ENCODE measurements around the gene AFF2.

Gene AFF2

DNA sequence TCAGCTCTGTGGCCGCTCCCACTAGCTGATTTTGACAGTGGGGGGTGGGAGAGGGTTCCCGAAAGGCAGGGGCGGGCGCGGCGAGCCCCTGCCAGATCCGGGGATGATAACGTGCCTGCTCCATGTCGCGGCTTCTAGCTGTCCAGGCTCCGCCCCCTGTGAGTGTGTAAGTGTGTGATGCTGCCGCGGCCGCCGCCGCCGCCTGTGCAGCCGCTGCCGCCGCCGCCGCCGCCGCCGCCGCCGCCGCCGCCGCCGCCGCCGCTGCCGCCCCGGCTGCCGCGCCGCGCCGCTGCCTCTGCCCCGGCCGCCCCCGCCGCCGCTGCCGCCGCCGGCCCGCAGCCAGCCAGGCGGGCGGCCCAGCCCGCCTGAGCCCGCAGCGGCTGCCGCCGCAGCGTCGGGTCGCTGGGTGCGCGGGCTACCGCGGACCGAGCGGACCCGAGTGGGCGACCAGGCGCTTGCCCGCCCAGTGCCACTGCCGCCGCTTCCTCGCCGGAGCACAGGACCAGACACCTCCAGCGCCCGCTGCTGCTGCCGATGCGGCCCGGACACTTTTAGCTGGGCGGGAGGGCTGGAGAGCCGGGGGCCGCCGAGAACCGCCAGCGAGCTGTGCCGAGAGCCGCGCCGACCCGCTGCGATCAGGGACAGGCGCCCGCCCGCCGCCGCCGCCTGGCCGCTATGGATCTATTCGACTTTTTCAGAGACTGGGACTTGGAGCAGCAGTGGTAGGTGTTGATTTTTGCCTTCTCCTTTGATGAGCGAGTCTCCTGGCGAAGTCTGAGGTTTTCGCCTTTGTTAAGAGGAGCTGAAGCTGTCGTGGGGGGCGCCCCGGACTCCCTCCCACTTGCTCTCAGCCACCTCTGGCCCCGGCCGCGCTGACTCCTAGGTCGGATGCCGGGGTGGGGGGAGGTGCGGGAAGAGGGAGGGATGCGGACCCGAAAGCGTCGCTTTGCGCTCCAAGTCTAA, at the start of gene AFF2:
Gene AFF2 (plus strand): TSS at position 195 of the 963 bp plus-strand sequence. CDS start 481 bp downstream, at position 676.
- DNase-seq: peak; percentile 77

DNA sequence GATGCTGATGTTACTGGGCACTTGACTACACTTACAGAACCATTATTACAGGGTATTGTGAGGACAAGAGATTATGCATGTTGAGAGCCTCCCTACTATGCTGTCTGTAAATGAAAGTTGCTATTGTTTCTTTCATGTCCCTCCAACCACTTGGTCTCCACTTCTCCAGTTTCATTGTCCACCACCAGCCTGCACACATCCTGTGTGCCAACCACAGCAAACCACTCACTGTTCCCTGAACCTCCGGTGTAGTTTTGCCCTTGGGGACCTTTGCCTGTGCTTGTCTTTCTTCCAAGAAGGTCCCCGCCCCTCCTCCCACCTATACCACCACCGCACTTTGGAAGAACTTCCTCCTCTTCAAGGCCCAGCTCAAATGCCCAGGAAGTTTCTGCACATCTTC, 43.1 kb upstream of the AFF2 start:
- DNase-seq: no peak

DNA sequence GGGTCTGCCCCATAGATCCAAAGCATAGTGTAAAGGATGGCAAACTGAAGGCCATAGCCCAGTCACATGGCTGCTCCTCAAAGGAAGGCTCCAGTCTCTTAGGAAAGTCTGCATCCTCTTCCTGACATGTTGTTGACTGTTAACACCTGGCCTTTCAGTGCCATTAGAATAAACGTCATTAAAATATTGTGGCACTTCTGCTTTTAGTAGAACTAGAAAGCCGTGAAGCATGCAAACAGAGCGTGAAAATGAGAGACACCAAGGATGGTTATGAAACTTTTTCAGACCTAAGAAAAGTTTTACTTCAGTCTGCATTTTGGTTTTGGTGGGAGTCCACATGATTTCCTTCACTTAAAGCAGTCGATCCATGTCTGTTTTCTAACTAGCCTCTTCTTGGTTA, 41.1 kb upstream of the AFF2 start:
- no peak for DNase-seq

DNA sequence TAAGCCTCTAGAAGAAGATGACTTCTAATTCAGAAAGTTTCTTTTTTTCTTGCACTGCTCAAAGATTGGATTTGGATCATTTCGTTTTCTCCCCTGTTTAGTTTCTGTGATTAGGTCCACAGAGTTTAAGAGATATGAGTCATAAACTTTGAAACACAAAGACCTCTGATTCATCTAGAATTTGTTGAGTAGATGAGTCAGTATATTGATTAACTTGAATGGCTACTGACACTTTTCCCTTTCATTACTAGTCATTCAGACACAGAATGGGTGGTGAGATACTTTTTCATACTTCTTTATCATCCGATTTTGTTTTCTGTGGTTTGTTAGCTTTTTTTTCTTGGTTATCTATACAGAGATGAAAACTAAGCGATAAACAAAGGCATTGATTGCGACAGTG, 34.1 kb upstream of the AFF2 start:
- no peak for DNase-seq

DNA sequence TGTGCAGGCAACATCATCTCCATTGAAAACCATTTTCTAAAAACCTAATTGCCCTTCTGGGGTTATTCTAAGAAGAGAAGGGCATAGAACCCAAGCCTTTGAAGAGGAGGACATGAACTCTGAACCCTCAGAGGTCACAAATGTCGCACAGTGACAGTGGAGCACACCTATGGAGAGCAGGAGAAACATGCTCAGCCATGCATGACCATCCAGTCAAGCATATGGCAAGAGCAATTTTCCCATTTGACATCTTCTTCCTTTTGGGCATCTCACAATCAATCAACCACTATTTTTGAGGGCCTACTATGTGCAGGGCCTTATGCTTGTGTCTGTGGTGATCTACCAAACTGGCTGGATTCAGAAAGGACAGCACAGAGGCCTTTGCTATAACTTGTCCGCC, 30.1 kb upstream of the AFF2 start:
- DNase-seq: no peak

DNA sequence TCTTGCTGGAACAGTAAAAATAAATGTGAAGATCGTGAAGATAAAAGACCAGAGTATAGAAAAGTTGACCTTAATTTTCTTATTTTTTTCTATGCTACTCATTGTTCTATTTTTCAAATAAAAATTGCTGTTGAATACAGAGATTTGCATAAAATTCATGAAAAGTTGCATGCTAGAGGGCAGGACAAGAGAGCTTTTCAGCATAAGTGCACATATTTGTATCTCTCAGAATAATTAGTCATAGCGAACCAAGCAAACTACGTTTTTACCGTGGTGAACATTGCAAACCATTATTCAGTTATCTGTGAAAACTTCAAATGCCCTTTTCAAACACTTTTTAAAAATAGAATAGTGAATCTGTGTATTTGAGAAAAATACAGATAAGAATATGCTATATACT, 26.4 kb upstream of the AFF2 start:
- DNase-seq: no peak

DNA sequence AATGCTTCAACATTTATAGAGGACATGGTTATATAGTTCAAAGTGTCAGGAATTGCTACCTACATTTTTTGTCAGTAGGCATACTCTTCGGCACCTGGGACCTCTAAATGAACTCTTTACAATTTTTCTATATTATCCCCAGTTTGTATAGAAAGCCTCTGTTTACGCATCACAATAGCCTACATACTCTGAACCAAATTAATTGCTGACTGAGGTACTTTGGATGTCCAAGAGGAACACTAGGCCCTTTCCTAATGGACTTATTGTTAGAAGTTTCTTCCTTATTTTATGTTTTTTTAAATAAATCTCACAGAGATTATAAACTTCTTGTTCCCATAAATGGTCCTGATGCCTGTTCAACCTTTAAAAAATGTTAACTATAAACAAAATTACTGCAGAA, 8.4 kb upstream of the AFF2 start:
- DNase-seq: no peak

DNA sequence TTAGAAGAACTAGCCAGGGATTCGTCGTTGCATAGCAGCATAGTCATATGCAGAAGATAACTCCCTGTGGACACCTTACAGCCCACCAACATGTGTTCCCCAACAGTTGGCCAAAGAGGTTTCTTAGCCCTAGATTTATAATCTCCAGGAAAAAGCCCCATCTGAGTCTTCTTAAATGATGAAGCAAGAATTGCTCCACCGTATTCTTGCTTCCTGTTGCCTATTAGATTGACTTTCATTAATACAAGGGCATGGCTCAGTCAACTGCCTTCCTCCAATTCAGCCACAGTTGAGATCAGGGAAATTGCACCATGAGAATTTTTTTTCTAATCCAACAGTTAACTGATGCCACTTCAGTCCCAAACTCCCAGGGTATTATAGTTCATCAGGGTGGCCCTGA, 5.2 kb upstream of the AFF2 start:
- no peak for DNase-seq

DNA sequence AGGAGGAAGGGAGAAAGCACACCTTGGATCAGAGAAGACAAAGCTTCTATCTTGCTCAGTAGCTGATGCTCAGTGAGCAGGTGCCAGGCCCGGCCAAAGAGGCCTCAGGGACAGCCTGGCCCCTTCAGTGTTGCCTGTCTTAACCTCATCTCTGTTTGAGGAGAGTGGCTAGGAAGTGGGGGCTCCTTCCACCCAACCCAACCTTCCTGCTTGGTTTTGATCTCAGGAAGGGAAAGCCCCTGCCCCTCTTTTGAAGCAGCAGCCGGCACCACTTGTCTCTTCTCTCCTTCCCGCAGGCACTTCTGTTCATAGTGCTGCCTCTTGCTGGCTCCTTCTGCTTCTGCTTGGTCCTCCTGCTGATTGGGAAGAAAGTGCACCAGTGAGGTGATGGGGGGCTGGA, 2.4 kb upstream of the AFF2 start:
- no peak for DNase-seq

DNA sequence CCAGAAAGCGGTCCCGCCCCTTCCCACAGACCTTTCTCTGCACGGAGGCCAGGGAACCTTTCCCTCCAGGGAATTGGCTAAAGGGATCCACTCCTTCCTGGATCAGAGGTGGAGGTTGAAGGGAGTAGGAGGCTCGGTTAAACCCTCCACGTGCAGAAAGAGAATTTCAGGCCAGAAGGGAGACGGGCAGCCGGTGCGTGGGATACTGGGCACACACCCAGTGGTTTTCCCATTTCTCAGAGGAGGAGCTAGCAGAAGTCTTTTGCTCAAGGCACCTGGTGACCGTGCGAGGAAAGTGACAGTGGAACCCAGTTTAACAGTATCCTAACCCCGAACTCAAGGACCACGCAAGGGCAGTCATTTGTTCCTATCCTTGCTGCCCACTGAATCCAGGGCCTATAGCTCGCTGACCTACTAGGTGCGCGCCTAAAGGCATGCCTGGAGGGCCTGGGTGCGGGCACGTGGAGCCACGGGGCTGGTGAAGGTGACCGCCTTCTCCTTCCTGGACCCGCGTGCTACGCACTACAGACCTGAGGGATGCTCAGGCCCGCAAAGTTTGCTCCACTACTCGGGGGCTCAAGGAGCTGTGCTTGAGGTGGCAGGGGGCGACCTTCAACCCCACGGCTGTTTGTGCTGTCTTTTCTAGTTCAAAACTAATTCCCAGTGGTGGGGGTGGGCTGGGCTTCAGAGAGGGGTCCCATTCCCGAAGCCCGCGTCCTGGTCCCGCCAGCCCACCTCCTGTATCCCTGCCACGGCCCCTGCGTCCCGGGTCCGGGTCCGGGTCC, 587 bp upstream of the AFF2 start:
- DNase-seq: no peak

DNA sequence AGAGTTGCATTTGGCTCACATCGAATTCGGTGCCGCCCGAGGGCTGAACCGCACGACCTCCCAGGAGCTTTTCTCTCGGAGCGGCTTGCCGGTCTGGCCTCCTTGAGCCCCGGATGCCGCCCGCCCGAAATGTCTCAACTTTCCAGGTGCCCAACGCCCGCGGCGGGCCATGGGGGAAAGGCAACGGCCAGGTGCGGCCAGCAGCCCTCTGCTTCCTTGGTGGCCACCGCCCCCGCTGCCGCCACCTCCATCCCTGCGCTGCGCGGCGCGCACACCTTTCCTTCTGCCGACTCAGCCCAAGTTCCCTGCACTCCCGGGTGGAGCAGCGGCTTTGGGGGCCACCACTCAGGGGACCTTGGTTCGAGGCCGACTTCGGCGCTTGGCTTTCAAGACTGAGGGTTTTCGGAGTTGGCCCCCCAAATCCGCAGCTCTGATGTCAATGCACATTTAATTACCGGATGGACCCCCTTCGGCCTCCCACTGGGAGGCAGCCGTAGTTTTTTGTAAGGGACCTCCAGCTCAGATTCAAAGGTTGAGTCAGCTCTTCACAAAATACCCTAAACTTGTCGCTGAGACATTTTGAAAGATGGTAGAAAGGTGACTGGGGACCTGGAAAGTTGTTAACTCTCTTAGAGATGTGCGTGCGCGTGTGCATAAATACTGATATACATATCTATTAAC, 1.1 kb downstream of the AFF2 start:
- no peak for DNase-seq

DNA sequence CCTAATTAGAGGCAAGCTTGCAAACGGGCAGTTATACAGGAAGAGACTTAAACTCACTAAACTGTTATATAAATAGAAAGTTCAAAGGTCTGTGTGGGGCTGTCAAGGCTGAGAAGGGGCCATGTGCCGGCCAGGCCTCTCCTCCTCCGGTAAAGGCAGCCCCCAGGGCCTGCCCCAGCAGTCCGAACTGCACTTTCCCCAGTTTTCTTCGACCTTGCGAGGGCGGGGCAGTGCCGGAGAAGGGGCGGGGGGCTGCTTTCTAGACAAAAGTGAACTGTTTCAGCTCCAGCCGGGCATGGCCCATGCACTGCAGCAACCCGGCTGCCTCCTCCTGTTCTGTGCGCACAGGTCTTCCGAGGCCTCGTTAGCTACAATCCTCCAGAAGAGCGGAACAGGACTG, 4.1 kb downstream of the AFF2 start:
- DNase-seq: no peak

DNA sequence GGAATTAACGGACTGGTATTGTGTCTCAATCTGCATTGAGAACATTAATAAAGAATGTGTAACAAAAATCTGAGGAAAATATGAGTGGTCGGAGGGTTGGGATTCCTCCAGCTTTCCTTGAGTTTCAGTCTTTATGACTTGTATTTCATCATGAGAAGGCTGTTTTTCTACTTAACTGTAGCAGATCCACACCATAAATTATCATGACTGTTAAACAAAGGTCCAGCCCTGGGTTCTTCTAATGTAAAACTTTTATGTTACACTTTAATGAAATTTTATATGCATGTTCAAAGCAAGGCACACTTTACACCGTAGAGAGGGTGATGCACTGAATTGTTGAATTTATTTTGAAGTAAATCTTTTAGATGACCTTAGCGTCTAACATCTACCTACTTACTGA, 7.0 kb downstream of the AFF2 start:
- DNase-seq: no peak

DNA sequence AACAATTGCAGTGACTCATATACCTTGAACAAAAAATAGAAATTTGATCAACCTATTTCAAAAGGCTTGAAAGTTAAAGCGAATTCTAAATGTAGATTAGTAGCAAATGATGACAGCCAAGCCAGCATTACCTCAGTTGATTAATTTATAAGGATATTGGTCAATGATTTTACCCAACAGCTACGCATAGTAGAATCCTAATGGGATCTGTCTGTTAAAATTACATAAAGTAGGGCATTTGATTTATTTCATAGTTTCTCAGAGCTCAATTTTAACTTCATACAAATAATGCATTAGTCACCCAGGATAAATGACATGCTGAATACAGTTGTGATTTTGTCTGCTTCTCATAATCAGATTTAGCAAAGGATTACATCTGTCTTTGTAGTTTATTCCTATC, 12.0 kb downstream of the AFF2 start:
- DNase-seq: no peak

DNA sequence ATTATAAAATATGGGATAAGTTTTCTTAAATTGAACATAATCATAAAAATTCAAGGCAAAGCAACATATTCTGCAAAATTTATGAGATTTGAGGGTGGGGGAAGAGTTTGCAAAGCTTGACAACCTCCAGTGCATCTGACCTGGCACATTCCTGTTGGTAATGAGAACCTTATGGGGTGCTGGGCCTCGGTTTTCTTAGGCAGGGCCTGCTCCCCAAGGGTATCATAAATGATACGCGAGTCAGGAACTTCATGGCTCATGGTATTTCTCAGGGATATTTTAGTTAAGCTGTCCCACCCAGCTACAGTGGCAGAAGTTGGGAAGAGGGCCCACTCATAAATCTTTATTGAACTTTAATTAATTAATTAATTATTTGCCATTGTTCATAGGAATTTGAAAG, 13.2 kb downstream of the AFF2 start:
- no peak for DNase-seq

DNA sequence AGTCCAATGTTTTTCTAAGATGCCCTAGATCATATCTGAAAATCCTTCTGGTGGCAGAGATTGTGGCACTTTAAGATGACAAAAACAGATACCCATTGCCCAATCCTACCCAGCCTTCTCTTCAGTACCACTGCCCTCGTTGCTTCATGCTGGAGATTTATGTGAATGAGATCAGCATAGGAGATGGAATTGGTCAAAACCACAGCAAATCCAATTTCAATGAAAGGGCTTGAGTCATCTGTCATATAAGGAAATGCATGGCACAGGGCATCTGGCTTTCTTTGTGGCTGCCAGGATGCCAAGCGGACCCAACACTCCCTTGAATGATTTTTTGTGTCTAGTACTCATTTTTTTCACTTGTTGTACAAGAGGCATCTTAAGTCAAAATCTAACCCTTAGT, 16.8 kb downstream of the AFF2 start:
- DNase-seq: no peak

DNA sequence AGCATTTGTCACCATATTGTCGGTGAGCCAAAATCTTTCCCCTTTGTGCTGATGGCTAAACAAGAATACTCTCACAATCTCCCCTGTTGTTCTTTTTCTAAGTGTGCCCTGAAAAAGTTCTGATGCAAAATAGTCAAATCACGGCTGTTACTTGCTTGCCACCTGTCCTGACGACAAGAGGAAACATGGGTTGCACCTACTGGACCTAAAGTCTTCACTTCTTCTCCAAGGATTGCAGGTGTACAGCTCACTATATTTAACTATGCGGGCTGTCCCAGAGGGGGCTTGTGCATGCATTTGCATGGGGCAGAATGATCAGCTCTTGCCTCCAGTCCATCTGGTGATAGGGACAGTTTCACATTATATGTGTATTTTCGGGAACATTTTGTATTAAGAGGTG, 21.6 kb downstream of the AFF2 start:
- no peak for DNase-seq

DNA sequence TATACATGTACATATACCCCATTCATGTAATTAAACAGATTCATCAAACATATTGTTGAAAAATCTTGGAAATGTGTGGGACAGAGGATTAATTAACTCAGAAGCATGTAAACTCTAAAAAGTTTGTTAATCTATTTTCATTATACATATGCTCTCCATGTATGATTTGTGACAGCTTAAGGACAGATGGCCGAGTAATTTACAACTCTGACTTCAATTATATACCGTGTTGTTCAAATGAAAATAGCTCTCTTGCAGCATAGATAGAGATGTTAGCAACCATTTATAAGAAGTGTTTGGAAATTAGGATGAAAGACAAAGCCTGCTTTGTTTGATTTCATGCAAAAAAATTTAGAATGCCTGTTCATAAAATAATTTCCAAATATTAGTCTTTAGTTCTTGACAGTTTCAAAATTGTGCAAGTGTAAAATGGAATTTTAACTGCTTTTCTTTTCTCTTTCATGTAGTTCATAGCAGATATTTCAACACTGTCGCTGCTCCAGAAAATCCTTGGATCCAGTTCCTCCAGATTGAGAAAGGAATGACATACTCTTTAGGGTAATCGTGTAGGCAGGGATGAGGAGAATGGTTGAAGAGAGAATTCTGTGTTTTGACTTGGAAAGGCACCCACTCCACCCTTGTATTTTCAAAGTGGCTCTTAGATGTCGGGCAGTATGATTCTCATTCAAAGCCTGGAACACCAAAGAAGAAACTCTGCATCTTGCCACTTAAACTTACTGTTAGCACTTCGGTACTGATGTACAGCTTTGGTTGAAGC, 23.1 kb downstream of the AFF2 start:
- DNase-seq: no peak

DNA sequence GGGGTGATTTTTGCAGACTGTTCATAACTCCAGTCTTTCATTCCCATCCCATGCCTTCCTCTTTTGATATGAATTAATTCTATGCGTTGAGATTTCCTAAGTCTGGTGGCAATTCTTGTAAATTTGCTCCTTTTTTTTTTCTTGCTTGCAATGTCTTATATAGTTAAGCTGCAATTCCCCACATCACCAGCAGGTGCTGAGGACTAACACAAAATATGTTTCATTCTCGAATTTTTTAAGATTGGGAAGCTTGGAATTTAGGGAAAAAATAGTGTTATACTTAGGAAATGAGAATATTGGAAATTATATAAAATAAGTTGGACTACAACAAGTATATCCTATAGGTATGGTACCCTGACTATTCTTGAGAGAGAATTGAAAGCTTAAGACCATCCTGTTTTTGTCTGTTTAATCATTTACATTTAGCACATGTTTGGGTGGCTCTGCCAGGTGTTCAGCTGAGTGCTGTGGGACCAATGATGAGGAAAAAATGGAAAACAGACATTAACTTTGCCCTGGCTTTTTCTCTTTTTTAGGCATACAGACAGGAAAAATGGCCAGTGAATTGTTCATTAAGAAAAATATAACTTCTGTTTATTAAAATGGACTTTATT, 30.2 kb downstream of the AFF2 start:
- no peak for DNase-seq

DNA sequence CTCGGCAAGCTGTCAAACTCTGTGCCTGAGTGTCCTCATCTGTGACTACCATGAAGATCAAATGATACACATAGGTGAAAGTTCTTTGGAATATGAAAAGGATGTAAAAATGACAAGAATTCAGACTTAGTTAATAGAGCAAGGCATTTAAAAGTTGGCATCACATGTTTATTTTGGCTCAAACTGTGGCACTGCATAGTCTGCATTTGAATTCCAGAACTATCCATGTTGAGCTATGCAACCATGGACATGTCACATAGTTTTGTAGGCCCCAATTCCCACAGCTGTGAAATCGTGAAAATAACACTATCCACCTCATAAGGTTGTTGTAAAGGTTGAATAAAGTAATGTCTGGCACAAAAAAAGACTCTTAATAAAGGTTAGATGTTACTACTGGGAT, 33.9 kb downstream of the AFF2 start:
- no peak for DNase-seq

DNA sequence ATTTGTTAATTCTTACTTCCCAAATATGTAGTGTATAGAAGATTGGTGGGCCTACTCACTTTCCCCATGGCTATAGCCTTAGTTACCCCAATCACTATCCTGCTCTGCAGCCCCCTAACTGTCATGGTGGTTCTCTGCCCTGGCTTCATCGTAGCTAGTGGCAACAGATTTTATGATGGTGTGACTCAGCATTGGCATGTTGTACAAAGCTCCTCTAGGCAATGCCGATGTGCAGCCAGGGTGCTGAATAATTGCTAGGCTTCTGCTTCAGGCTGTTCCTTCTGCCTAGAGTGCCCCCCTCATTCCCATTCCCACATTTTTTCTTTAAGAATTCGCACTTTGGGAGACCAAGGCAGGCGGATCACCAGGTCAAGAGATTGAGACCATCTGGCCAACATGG, 35.2 kb downstream of the AFF2 start:
- no peak for DNase-seq

DNA sequence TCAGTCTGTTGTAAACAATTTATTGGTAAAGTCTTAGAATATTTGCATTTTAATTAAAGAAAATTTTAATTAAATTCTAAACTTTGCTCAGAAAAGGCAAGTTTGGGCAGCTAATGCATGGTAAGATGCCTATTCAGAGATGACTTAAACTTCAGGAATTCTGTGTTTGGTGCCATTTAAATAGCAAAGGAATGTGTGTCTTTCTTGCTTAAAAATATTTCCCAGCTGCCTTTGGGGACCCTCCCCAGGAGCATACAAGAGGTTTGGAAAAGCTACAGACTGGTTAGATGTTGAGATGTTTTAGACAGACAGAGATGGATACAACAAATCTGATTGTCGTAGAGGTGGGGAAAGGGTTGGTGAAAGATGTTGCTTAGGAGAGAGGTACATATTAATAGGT, 36.5 kb downstream of the AFF2 start:
- no peak for DNase-seq
